DLD1 (cell line): ENCODE measurements around the gene LUC7L2.
"Not testable (repeated sequence)": the region's sequence is repeated elsewhere in the genome, so short reads cannot be mapped to it uniquely, and the experiment has no call there.

Source experiments
- in situ Hi-C: cut with HindIII; loops from 2 replicates; pipeline ENCODE4 v1.10.0; 2017; ENCODE audit warnings: low sequenced_read_pairs

Gene LUC7L2

GRCh38 chr7:139439375-139439774 lies 79.7 kb downstream of the LUC7L2 start:
- in situ Hi-C loops = no loop called here

DNA sequence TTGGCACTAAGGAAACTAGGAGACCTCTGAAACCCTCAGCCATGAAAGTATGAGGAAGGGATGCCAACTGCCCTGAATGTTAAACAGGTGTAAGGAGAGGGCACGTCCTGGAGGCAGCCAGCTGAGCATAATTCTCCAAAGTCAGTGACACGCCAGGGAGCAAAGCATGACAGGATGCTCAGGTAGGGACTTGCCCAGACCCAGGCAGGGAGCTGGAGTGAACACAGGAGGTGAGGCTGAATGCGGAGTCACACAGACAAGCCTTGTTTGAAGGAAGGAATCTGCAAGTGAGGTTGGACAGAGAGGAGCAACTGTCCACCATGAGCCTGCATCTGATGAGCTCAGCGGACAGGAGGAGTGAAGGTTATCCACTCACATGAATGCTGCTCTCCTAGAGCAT lies 82.3 kb downstream of the LUC7L2 start:
- in situ Hi-C loops = no loop called here

DNA sequence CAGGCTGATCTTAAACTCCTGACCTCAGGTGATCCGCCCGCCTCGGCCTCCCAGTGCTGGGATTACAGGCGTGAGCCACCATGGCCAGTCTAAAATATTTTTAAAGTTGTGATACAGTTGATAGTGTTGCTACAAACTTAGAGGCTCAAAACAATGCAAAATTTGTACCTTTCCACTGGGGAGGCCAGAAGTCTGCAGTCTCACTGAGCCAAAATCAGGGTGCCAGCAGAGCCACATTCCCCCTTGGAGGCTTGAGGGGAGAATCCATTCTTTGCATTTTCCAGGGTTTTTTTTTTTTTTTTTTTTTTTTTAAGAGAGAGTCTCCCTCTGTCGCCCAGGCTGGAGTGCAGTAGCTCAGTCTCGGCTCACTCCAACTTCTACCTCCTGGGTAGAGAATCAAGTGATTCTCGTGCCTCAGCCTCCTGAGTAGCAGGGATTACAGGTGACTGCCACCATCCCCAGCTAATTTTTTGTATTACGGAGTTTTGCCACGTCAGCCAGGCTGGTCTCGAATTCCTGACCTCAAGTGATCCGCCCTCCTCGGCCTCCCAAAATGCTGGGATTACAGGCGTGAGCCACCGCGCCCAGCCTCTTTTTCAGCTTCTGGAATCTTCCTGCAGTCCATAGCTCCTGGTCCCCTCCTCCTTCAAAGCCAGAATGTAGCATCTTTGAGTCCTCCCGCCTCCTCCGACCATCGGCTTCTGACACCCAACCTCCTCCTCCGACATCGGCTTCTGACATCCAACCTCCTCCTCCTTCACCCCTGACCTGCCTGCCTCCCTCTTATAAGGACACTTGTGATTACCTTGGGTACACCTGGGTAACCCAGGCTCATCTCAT lies 86.6 kb downstream of the LUC7L2 start:
- in situ Hi-C loops = no loop called here

DNA sequence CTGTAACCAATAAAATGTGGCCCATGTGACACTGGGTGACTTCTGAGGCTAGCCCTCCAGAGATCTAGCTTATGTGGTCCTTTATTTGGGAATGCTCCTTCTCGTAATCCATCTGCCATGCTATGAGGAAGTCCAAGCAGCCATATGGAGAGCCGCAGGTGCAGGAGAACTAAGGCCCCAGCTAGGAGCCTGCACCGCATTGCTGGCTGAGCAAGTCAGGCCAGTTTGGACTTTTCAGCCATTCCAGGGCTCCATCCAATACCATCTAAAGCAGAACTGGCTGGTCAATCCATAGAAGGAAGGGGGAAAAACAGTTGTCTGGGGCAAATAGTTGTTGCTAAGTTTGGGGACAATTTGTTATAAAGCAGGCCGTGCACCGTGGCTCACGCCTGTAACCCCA lies 91.2 kb downstream of the LUC7L2 start:
- in situ Hi-C loops = no loop called here

DNA sequence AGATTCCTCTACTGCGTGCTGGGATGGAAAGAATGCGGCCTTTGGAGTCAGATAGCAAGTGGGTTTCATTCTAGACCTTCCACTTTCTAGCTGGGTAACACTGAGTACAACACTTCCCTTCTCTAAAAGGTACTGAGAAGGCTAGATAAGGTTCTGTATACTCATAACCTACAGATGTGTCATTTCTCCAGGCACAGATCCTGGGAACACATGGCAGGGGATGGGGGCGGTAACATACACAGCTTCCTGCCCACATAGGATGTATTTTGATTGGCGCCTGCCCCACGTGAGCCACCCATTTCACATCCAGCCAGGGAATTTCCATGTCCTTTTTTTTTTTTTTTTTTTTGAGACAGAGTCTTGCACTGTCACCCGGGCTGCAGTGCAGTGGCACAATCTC lies 91.9 kb downstream of the LUC7L2 start:
- in situ Hi-C loops = no loop called here

DNA sequence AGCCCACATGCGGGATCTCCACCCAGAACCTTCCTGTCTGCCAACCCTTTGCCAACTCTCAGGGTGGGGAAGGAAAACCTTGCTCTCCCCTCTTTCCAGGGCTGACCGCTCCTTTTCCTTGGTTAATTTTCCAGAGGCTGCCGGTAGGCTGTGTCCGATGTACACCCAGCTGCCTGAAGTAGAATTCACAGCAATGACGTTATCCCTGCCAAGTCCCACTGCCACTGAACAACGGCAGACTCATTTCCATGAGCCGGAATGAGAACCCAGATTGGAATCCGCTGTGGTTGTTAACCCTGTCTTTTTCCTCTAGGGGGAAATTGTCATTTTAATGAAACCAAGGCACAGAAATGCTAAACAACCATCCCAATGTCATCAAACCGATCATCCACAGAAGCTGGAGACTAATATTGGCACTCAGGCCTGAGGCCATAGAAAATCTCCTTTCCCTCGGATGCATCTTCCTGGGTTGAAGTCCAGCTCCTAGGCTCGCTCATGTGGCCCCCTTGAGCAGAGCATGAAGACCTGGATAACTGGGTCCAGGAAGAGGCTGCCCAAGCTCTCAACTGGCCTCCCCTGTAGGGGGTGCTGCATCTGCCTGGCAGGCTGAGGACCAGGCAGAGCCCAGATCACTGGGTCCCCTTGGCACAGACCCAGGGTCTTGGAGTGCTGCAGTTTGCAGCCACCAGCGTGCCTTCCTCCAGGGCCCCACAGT lies 93.4 kb downstream of the LUC7L2 start:
- in situ Hi-C loops = no loop called here

- in situ Hi-C loops = no loop called here
These were observed 94.1 kb downstream of the LUC7L2 start for GRCh38 chr7:139453673-139454321.

DNA sequence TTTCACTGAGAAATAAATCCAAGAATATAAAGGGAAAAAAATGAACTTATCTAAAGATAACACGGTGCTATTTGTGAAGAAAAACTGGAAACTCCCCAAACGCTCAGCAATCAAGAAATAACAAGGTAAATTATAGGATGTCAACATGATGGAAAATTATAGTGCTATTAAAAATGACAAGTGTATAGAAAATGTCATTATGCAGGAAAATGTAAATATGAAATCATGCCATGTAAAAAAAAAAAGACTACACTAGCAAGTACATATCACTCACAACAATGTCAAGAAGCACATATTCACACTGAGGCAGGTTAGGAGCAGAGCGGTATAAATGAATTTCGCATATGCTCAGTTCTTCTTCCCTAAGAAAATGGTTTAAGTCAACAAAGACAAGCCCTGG lies 96.1 kb downstream of the LUC7L2 start:
- in situ Hi-C loops = no loop called here

- in situ Hi-C loops = no loop called here
These were observed 96.8 kb downstream of the LUC7L2 start for GRCh38 chr7:139456511-139456910.

- in situ Hi-C loops = no loop called here
These were observed 97.7 kb downstream of the LUC7L2 start for GRCh38 chr7:139457153-139457946.

GRCh38 chr7:139463421-139463820 lies 103.7 kb downstream of the LUC7L2 start:
- in situ Hi-C loops = not testable (repeated sequence)

- in situ Hi-C loops = not testable (repeated sequence)
These were observed 104.8 kb downstream of the LUC7L2 start for GRCh38 chr7:139464511-139464910.

DNA sequence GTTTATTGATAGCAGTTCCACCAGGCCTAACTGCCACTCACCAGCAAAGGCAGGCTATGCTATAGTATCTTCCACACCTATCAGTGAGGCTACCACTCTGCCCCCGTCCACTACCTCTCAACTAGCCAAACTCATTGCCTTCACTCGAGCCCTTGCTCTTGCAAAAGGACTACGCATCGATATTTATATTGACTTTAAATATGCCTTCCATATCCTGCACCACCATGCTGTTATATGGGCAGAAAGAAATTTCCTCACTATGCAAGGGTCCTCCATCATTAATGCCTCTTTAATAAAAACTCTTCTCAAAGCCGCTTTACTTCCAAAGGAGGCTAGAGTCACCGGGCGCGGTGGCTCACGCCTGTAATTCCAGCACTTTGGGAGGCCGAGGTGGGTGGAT lies 105.4 kb downstream of the LUC7L2 start:
- in situ Hi-C loops = not testable (repeated sequence)

DNA sequence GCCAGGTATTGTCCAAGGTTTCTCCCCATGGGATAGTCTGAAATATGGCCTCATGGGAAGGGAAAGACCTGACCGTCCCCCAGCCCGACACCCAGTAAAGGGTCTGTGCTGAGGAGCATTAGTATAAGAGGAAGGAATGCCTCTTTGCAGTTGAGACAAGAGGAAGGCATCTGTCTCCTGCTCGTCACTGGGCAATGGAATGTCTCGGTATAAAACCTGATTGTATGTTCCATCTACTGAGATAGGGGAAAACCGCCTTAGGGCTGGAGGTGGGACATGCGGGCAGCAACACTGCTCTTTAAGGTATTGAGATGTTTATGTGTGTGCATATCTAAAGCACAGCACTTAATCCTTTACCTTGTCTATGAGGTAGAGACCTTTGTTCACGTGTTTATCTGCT lies 108.0 kb downstream of the LUC7L2 start:
- in situ Hi-C loops = not testable (repeated sequence)

DNA sequence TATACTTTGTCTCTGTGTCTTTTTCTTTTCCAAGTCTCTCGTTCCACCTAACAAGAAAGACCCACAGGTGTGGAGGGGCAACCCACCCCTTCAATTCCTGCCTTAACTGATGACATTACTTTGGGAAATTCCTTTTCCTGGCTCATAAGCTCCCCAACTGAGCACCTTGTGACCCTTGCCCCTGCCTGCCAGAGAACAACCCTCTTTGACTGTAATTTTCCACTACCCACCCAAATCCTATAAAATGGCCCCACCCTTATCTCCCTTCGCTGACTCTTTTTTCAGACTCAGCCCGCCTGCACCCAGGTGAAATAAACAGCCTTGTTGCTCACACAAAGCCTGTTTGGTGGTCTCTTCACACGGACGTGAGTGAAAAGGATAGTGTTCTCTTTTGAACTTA lies 108.6 kb downstream of the LUC7L2 start:
- in situ Hi-C loops = not testable (repeated sequence)

DNA sequence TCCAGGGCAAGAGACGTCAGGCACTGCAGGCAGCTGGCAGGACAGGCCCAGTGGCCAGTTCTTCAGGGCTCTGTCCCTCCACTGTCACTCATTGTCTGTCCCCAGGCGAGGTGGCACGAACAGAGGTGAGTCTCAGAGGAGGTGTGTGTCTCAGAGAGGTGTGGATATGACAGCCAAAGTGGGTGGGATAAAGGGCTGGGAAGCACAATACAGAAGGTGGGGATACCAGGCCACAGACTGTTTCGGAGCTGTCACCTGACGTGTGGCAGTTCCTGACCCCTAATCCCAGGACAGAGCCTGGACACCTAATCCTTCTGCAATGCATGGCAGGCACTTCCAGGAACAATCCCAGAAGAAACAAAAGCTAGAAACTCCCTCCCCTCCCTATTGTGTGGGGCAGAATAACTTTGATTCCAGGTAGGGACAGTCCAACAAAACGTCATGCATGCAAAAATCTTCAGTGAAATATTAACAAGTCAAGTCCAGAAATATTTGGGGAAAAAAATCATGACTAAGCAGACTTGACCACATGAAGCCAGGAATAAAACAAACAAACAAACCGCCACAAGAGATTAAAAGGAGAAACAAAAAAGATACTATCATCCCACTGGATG lies 112.2 kb downstream of the LUC7L2 start:
- in situ Hi-C loops = no loop called here
